Upper lobe of right lung (tissue), 1 donor: ENCODE data around the gene GPR152. TPM values are rescaled to one million over a fixed set of nuclear protein-coding genes. Genes with fewer than 3 reads are reported as not detected.
A peak's percentile ranks its signal among the peaks of the same experiment; 100 is the strongest.

Source experiments
- ATAC-seq: fragments of 200-7000 bp; cut with Tn5 transposase; one replicate; pipeline ENCODE4 v1.9.1; 2020; ENCODE audit warnings: mild to moderate bottlenecking, moderate library complexity
- DNase-seq: peaks from one replicate; pipeline ENCODE4 v3.0.0-alpha.2; 2020
- H3K27ac ChIP-seq: fragments of 200-600 bp; one replicate; pipeline ENCODE4 v1.8.0; 2022
- H3K27me3 ChIP-seq: fragments of 200-600 bp; one replicate; pipeline ENCODE4 v1.8.0; 2022; ENCODE audit warnings: mild to moderate bottlenecking
- H3K36me3 ChIP-seq: fragments of 200-600 bp; one replicate; pipeline ENCODE4 v1.8.0; 2022
- H3K4me1 ChIP-seq: fragments of 200-600 bp; one replicate; pipeline ENCODE4 v1.8.0; 2022
- H3K4me3 ChIP-seq: fragments of 200-600 bp; one replicate; pipeline ENCODE4 v1.8.0; 2022; ENCODE audit warnings: mild to moderate bottlenecking
- H3K9me3 ChIP-seq: fragments of 200-600 bp; one replicate; pipeline ENCODE4 v1.8.0; 2022
- intact Hi-C: fragments of 100-400 bp; cut with DNase I; formaldehyde crosslinking; loops from one replicate; pipeline ENCODE4 v1.11.0; 2022
- total RNA-seq: library from RNA; stranded (reverse); fragmentation: NEBNext Ultra II Directional; extraction: Animal tissue kit (Norgen Biotek cat#: 25700); gene quantifications from one replicate; pipeline ENCODE4 v1.2.1, GENCODE V29; 2021
- TF ChIP-seq, protein P1 (sequence below): fragments of 200-600 bp; IDR thresholded peaks from one replicate; pipeline ENCODE4 v1.8.0; 2022; ENCODE audit warnings: antibody characterized with exemption
- donor health status: DM: no; HTN: yes; CAD: no; lungs with severe emphysema.

GPR152 gene
- total RNA-seq, 1 donor from 2014 or later, result not detected

GRCh38 chr11:67472882-67473281 is 20.4 kb upstream of the GPR152 start:
- H3K27ac ChIP-seq, result no peak overlapping the region
- TF ChIP-seq, protein P1, sequence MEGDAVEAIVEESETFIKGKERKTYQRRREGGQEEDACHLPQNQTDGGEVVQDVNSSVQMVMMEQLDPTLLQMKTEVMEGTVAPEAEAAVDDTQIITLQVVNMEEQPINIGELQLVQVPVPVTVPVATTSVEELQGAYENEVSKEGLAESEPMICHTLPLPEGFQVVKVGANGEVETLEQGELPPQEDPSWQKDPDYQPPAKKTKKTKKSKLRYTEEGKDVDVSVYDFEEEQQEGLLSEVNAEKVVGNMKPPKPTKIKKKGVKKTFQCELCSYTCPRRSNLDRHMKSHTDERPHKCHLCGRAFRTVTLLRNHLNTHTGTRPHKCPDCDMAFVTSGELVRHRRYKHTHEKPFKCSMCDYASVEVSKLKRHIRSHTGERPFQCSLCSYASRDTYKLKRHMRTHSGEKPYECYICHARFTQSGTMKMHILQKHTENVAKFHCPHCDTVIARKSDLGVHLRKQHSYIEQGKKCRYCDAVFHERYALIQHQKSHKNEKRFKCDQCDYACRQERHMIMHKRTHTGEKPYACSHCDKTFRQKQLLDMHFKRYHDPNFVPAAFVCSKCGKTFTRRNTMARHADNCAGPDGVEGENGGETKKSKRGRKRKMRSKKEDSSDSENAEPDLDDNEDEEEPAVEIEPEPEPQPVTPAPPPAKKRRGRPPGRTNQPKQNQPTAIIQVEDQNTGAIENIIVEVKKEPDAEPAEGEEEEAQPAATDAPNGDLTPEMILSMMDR, result no peak
- intact Hi-C loops, result no loop called here

GRCh38 chr11:67470337-67471002 is 17.9 kb upstream of the GPR152 start:
- ATAC-seq, result no peak
- H3K27ac ChIP-seq, result no peak overlapping the region
- DNase-seq, result no peak
- TF ChIP-seq, protein P1, result no peak
- H3K36me3 ChIP-seq, result no peaks in the 10 kb centered on the region
- no peaks in the 10 kb centered on the region for H3K27me3 ChIP-seq
- H3K4me3 ChIP-seq, result no peak overlapping the region
- H3K9me3 ChIP-seq, result no peaks in the 10 kb centered on the region
- intact Hi-C loops, result no loop called here
- H3K4me1 ChIP-seq, result peaks cover 18% of the 10 kb centered on the region

More at GRCh38 chr11:67472882-67473281, 20.4 kb upstream of the GPR152 start:
- no peaks in the 10 kb centered on the region for H3K27me3 ChIP-seq
- no peak for ATAC-seq
- H3K36me3 ChIP-seq, result no peaks in the 10 kb centered on the region
- DNase-seq, result no peak
- no peak overlapping the region for H3K4me3 ChIP-seq
- H3K9me3 ChIP-seq, result no peaks in the 10 kb centered on the region
- H3K4me1 ChIP-seq, result peaks cover 8% of the 10 kb centered on the region

DNA sequence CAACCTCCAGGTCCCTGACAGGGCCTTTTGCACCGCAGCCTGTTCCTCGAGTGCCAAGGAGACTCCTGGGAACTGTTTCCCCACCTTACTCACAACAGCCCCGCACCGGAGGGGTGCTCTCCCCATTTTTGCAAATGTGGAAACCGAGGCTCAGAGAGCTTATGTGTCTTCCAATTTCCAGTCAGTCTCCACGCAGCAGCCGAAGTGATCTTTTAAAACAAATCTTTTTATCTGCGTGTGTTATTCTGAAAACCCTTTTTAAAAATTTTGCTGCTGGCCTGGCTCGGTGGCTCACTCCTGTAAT is 16.9 kb upstream of the GPR152 start:
- intact Hi-C loops, result no loop called here
- ATAC-seq (no peak), DNase-seq (no peak)
- H3K9me3 ChIP-seq, result no peaks in the 10 kb centered on the region
- H3K27ac ChIP-seq, result peak overlapping the region; percentile 93
- H3K36me3 ChIP-seq, result no peaks in the 10 kb centered on the region
- TF ChIP-seq, protein P1, result no peak
- no peaks in the 10 kb centered on the region for H3K27me3 ChIP-seq
- peaks cover 18% of the 10 kb centered on the region for H3K4me1 ChIP-seq
- peak overlapping the region; percentile 97 for H3K4me3 ChIP-seq

GRCh38 chr11:67468759-67469507 is 16.4 kb upstream of the GPR152 start, which contains the start of gene TMEM134:
TMEM134 (minus strand) TSS chr11:67469251; CDS start chr11:67469192, 59 bp downstream.
- H3K36me3 ChIP-seq, result no peaks in the 10 kb centered on the region
- DNase-seq (peak; percentile 97), ATAC-seq (peak; percentile 92)
- H3K9me3 ChIP-seq, result no peaks in the 10 kb centered on the region
- no peaks in the 10 kb centered on the region for H3K27me3 ChIP-seq
- TF ChIP-seq, protein P1, result peak; percentile 46
- peak within 1 kb of the TSS; percentile 93 for H3K27ac ChIP-seq
- peaks cover 22% of the 10 kb centered on the region for H3K4me1 ChIP-seq
- intact Hi-C loops, result no loop called here
- H3K4me3 ChIP-seq, result peak within 1 kb of the TSS; percentile 97

DNA sequence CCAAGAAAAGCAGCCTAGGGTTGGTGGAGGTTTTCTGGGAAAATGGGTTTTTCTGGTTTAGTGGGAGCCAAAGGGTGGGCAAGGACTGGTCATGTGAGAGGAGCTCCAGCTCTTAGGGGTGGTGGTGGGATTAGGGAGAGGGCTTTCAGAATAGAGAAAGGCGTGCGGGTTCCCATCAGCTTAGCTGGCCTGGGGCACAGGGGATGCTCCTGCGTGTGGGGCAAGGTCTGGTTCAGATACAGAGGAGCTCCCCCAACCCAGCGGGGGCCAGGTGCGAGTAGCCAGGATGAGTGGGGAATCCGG is 15.9 kb upstream of the GPR152 start:
- no peaks in the 10 kb centered on the region for H3K27me3 ChIP-seq
- no peak for ATAC-seq
- TF ChIP-seq, protein P1, result no peak
- no peak for DNase-seq
- H3K4me1 ChIP-seq, result peaks cover 26% of the 10 kb centered on the region
- peak overlapping the region; percentile 97 for H3K4me3 ChIP-seq
- no peaks in the 10 kb centered on the region for H3K36me3 ChIP-seq
- no peaks in the 10 kb centered on the region for H3K9me3 ChIP-seq
- peak overlapping the region; percentile 93 for H3K27ac ChIP-seq
- intact Hi-C loops, result no loop called here
